Kidney epithelial cell (primary cell): ENCODE measurements around the gene MYO1C. TPM values are rescaled to one million over a fixed set of nuclear protein-coding genes. Genes with fewer than 3 reads are reported as not detected.

Experiments used
- DNase-seq: peaks from one replicate; pipeline ENCODE4 v3.0.0-alpha.2; 2010; ENCODE audit warnings: low read depth
- H3K27me3 ChIP-seq: 2 replicates; pipeline ENCODE4 v1.6.0; 2011; ENCODE audit warnings: low read length; ENCODE audit not compliant: control insufficient read depth, insufficient read depth
- H3K36me3 ChIP-seq: 2 replicates; pipeline ENCODE4 v1.5.1; 2011; ENCODE audit warnings: low read length; ENCODE audit not compliant: control insufficient read depth, insufficient read depth
- H3K4me3 ChIP-seq: 2 replicates; pipeline ENCODE4 v1.5.1; 2011; ENCODE audit warnings: low read depth, mild to moderate bottlenecking, control low read depth, low read length
- CTCF ChIP-seq: IDR thresholded peaks from 2 replicates; pipeline ENCODE4 v1.5.1; 2011; ENCODE audit warnings: mild to moderate bottlenecking, moderate library complexity, low read length, control low read depth, inconsistent platforms; ENCODE audit not compliant: insufficient read depth, poor library complexity, severe bottlenecking
- total RNA-seq: library from RNA; depleted of rRNA; stranded (reverse); fragments of >200 nt; gene quantifications from 2 replicates; pipeline ENCODE4 v1.2.3, GENCODE V29; 2015

MYO1C gene
- total RNA-seq, 1 donor from 2014 or later: 131 TPM

- H3K27me3 ChIP-seq: no peaks in the 10 kb centered on the region
- TF ChIP-seq CTCF: no peak
- H3K4me3 ChIP-seq: no peak overlapping the region
- H3K36me3 ChIP-seq: peaks cover 1% of the 10 kb centered on the region
- DNase-seq: no peak
These were observed 25.9 kb upstream of the MYO1C start for GRCh38 chr17:1518410-1518809.

GRCh38 chr17:1516388-1517161 lies 24.1 kb upstream of the MYO1C start, which contains the start of gene INPP5K:
TSS of gene INPP5K (minus strand) at chr17:1516612. CDS start at chr17:1516499, 113 bp downstream.
- no peak for TF ChIP-seq CTCF
- Histone ChIP-seq H3K36me3 (peaks cover 1% of the 10 kb centered on the region), H3K27me3 (no peaks in the 10 kb centered on the region), H3K4me3 (peak within 1 kb of the TSS; percentile 98)
- DNase-seq: peak; percentile 86

- H3K36me3 ChIP-seq: peaks cover 1% of the 10 kb centered on the region
- no peaks in the 10 kb centered on the region for H3K27me3 ChIP-seq
- DNase-seq: peak; percentile 47
- peak; percentile 63 for TF ChIP-seq CTCF
- peak overlapping the region; percentile 98 for H3K4me3 ChIP-seq
These were observed 23.3 kb upstream of the MYO1C start for GRCh38 chr17:1515640-1516387.

- H3K27me3 ChIP-seq: no peaks in the 10 kb centered on the region
- no peak for DNase-seq
- TF ChIP-seq CTCF: no peak
- peaks cover 1% of the 10 kb centered on the region for H3K36me3 ChIP-seq
- no peak overlapping the region for H3K4me3 ChIP-seq
These were observed 19.9 kb upstream of the MYO1C start for GRCh38 chr17:1512351-1512750.

GRCh38 chr17:1511756-1512321 lies 19.4 kb upstream of the MYO1C start:
- DNase-seq: no peak
- peaks cover 1% of the 10 kb centered on the region for H3K36me3 ChIP-seq

More at GRCh38 chr17:1511756-1512321, 19.4 kb upstream of the MYO1C start:
- no peaks in the 10 kb centered on the region for H3K27me3 ChIP-seq
- TF ChIP-seq CTCF: no peak
- H3K4me3 ChIP-seq: no peak overlapping the region
